Upper lobe of right lung (tissue), 1 donor: Measurements from ENCODE around the gene COQ10B. TPM values are rescaled to one million over a fixed set of nuclear protein-coding genes. Genes with fewer than 3 reads are reported as not detected.
"Not testable (repeated sequence)": the region's sequence is repeated elsewhere in the genome, so short reads cannot be mapped to it uniquely, and the experiment has no call there.

ENCODE experiments used
- ATAC-seq: fragments of 200-7000 bp; cut with Tn5 transposase; one replicate; pipeline ENCODE4 v1.9.1; 2020; ENCODE audit warnings: mild to moderate bottlenecking, moderate library complexity
- DNase-seq: peaks from one replicate; pipeline ENCODE4 v3.0.0-alpha.2; 2020
- H3K27ac ChIP-seq: fragments of 200-600 bp; one replicate; pipeline ENCODE4 v1.8.0; 2022
- H3K27me3 ChIP-seq: fragments of 200-600 bp; one replicate; pipeline ENCODE4 v1.8.0; 2022; ENCODE audit warnings: mild to moderate bottlenecking
- H3K36me3 ChIP-seq: fragments of 200-600 bp; one replicate; pipeline ENCODE4 v1.8.0; 2022
- H3K4me1 ChIP-seq: fragments of 200-600 bp; one replicate; pipeline ENCODE4 v1.8.0; 2022
- H3K4me3 ChIP-seq: fragments of 200-600 bp; one replicate; pipeline ENCODE4 v1.8.0; 2022; ENCODE audit warnings: mild to moderate bottlenecking
- H3K9me3 ChIP-seq: fragments of 200-600 bp; one replicate; pipeline ENCODE4 v1.8.0; 2022
- intact Hi-C: fragments of 100-400 bp; cut with DNase I; formaldehyde crosslinking; loops from one replicate; pipeline ENCODE4 v1.11.0; 2022
- total RNA-seq: library from RNA; stranded (reverse); fragmentation: NEBNext Ultra II Directional; extraction: Animal tissue kit (Norgen Biotek cat#: 25700); gene quantifications from one replicate; pipeline ENCODE4 v1.2.1, GENCODE V29; 2021
- TF ChIP-seq, protein P1 (sequence below): fragments of 200-600 bp; IDR thresholded peaks from one replicate; pipeline ENCODE4 v1.8.0; 2022; ENCODE audit warnings: antibody characterized with exemption
- donor health status: DM: no; HTN: yes; CAD: no; lungs with severe emphysema.

Gene COQ10B
- total RNA-seq, 1 donor from 2014 or later = 26.5 TPM

- H3K27me3 ChIP-seq = no peaks in the 10 kb centered on the region
- H3K4me1 ChIP-seq = peaks cover 17% of the 10 kb centered on the region
- DNase-seq = no peak
- H3K27ac ChIP-seq = no peak overlapping the region
- H3K4me3 ChIP-seq = no peak overlapping the region
- TF ChIP-seq, protein P1, sequence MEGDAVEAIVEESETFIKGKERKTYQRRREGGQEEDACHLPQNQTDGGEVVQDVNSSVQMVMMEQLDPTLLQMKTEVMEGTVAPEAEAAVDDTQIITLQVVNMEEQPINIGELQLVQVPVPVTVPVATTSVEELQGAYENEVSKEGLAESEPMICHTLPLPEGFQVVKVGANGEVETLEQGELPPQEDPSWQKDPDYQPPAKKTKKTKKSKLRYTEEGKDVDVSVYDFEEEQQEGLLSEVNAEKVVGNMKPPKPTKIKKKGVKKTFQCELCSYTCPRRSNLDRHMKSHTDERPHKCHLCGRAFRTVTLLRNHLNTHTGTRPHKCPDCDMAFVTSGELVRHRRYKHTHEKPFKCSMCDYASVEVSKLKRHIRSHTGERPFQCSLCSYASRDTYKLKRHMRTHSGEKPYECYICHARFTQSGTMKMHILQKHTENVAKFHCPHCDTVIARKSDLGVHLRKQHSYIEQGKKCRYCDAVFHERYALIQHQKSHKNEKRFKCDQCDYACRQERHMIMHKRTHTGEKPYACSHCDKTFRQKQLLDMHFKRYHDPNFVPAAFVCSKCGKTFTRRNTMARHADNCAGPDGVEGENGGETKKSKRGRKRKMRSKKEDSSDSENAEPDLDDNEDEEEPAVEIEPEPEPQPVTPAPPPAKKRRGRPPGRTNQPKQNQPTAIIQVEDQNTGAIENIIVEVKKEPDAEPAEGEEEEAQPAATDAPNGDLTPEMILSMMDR = no peak
- no peaks in the 10 kb centered on the region for H3K9me3 ChIP-seq
- H3K36me3 ChIP-seq = no peaks in the 10 kb centered on the region
- no peak for ATAC-seq
- intact Hi-C loops = no loop called here
Measured at GRCh38 chr2:197437380-197437779, 16.0 kb upstream of the COQ10B start.

- peak overlapping the region; percentile 24 for H3K27ac ChIP-seq
- H3K27me3 ChIP-seq = no peaks in the 10 kb centered on the region
- H3K36me3 ChIP-seq = no peaks in the 10 kb centered on the region
- peaks cover 7% of the 10 kb centered on the region for H3K4me1 ChIP-seq
- H3K9me3 ChIP-seq = no peaks in the 10 kb centered on the region
- peak; percentile 87 for ATAC-seq
- intact Hi-C loops = no loop called here
- DNase-seq = no peak
- H3K4me3 ChIP-seq = no peak overlapping the region
- TF ChIP-seq, protein P1 = no peak
Measured at GRCh38 chr2:197442857-197443256, 10.5 kb upstream of the COQ10B start.

GRCh38 chr2:197445746-197446145, 7.6 kb upstream of the COQ10B start:
- Histone ChIP-seq H3K9me3 (no peaks in the 10 kb centered on the region), H3K36me3 (no peaks in the 10 kb centered on the region), H3K4me3 (no peak overlapping the region), H3K27me3 (no peaks in the 10 kb centered on the region), H3K4me1 (peaks cover 7% of the 10 kb centered on the region), H3K27ac (no peak overlapping the region)
- TF ChIP-seq, protein P1 = no peak
- intact Hi-C loops = no loop called here
- ATAC-seq = no peak
- no peak for DNase-seq

- intact Hi-C loops = no loop called here
- DNase-seq = no peak
Measured at GRCh38 chr2:197446844-197447243, 6.5 kb upstream of the COQ10B start.

GRCh38 chr2:197450465-197450864, 2.9 kb upstream of the COQ10B start:
- TF ChIP-seq, protein P1 = no peak
- no peak for ATAC-seq
- Histone ChIP-seq H3K36me3 (no peaks in the 10 kb centered on the region), H3K27ac (peak overlapping the region; percentile 49), H3K9me3 (no peaks in the 10 kb centered on the region), H3K27me3 (no peaks in the 10 kb centered on the region), H3K4me3 (peak overlapping the region; percentile 6), H3K4me1 (peaks cover 14% of the 10 kb centered on the region)
- intact Hi-C loops = no loop called here
- DNase-seq = peak; percentile 82

More at GRCh38 chr2:197446844-197447243, 6.5 kb upstream of the COQ10B start:
- ATAC-seq = no peak
- TF ChIP-seq, protein P1 = no peak
- H3K4me1 ChIP-seq = peaks cover 7% of the 10 kb centered on the region
- no peaks in the 10 kb centered on the region for H3K27me3 ChIP-seq
- H3K9me3 ChIP-seq = no peaks in the 10 kb centered on the region
- H3K27ac ChIP-seq = no peak overlapping the region
- no peak overlapping the region for H3K4me3 ChIP-seq
- H3K36me3 ChIP-seq = no peaks in the 10 kb centered on the region

GRCh38 chr2:197450935-197451358, 2.4 kb upstream of the COQ10B start:
- intact Hi-C loops, H3K9me3 ChIP-seq, H3K36me3 ChIP-seq, H3K27me3 ChIP-seq, ATAC-seq, DNase-seq: not testable (repeated sequence)
- peaks cover 14% of the 10 kb centered on the region for H3K4me1 ChIP-seq
- peak overlapping the region; percentile 49 for H3K27ac ChIP-seq
- H3K4me3 ChIP-seq = peak overlapping the region; percentile 6
